ENCODE data around the gene GTSE1.

GTSE1 gene

DNA sequence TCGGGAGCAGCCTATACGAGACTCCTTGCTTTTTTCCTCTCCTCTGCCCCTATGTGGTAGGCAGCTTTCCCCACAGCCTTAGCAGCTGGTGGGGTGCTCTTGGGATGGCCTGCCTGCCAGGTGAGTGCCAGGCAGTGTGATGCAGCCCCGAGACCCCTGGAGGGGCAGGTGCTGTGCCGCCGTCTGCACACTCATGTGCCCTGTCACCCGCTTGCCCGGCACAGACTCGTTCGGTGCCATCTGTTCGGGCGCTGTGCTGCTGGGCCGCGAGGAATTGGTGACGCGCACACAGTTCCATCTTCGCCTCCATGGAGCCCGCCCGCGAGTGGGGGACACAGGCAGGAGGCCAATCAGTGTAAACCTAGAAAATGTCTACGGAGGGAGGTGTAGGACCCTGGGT is 54.0 kb downstream of the GTSE1 start:
- Histone ChIP-seq H3K4me2 (ENCODE audit: low read length) (no peak overlapping the region), H3K4me1 (ENCODE audit: control insufficient read depth, insufficient read depth, low read length) (no peaks in the 10 kb centered on the region), H3K36me3 (ENCODE audit: insufficient read depth, low read length) (peaks cover 89% of the 10 kb centered on the region), H3K9me3 (replicated peaks; ENCODE audit: low read length) (no peaks in the 10 kb centered on the region), H3K27me3 (ENCODE audit: control insufficient read depth, insufficient read depth, low read length) (no peaks in the 10 kb centered on the region), H3K9ac (ENCODE audit: low read depth, low read length) (no peak overlapping the region), H3K4me3 (ENCODE audit: low read length) (no peak overlapping the region)

DNA sequence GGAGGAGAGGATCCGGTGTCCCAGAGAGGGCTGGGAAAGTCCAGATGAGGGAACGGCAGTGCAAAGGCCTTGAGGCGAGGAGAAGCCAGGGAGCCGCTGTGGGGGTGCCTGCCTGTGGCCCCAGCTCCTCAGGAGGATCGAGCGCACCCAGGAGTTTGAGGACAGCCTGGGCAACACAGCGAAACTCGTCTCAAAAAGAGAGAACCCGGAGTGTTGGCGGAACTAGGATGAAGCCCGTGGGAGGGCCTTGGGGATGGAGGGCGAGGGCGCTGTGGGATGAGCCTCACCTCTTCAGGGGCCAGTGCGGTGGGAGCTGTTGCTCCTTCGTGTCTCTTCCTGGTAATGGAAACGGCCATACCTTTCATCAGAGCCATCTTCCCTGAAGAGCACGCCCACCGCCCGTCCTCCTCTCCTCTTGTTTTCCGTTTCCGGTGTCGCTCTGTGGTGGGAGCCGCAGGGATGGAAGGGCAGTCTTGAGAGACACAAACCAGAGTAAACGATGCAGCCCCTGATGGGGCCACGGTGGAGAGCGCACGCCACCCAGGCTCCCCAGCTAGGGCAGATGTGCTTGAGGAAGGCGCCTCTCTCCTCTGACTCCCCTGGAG is 54.6 kb downstream of the GTSE1 start:
- Histone ChIP-seq H3K4me3 (ENCODE audit: low read length) (no peak overlapping the region), H3K27me3 (ENCODE audit: control insufficient read depth, insufficient read depth, low read length) (no peaks in the 10 kb centered on the region), H3K9ac (ENCODE audit: low read depth, low read length) (no peak overlapping the region), H3K4me1 (ENCODE audit: control insufficient read depth, insufficient read depth, low read length) (no peaks in the 10 kb centered on the region), H3K4me2 (ENCODE audit: low read length) (no peak overlapping the region), H3K36me3 (ENCODE audit: insufficient read depth, low read length) (peaks cover 90% of the 10 kb centered on the region), H3K9me3 (replicated peaks; ENCODE audit: low read length) (no peaks in the 10 kb centered on the region)

DNA sequence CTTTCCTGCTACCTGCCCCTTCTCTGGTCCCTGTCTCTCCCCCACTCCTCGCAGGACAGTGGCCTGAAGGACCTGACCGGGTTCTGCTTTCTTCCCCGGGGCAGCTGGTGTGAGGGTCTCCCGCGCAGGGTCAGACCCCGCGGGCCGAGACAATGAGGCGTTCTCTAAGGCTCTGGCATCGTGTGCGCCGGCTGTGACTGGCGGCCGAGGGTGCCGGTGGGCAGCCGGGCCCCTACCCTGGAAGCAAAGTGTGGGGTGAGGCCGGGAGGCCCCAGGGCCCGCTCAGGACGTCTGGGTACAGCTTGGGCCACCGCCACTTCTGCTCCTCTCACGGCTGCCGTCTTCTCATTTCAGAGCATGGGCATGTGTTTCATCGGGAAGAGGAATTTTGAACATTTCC is 55.1 kb downstream of the GTSE1 start:
- Histone ChIP-seq H3K9ac (ENCODE audit: low read depth, low read length) (no peak overlapping the region), H3K4me2 (ENCODE audit: low read length) (no peak overlapping the region)

DNA sequence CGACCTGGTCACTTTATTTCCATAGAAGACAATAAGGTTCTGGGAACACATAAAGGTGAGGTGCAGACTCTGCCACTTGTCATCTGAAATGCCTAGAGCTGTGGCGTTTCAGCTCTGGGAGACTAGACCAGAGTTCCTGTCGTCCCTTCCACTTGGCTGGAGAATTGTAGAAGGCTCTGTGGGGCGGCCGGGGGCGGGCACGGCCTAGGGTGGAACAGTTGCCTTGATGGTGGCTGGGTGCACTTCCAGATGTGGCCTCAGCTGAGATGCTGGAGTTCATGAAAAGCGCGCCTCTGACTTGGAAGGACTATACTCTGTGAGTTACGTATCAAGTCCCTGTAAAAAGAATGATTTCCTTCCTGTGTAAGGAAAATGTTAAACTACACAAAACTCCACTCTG is 55.6 kb downstream of the GTSE1 start:
- H3K4me2 ChIP-seq (ENCODE audit: low read length), result no peak overlapping the region
- no peaks in the 10 kb centered on the region for H3K27me3 ChIP-seq (ENCODE audit: control insufficient read depth, insufficient read depth, low read length)
- no peaks in the 10 kb centered on the region for H3K9me3 ChIP-seq (replicated peaks; ENCODE audit: low read length)
- no peaks in the 10 kb centered on the region for H3K4me1 ChIP-seq (ENCODE audit: control insufficient read depth, insufficient read depth, low read length)
- peaks cover 90% of the 10 kb centered on the region for H3K36me3 ChIP-seq (ENCODE audit: insufficient read depth, low read length)
- no peak overlapping the region for H3K4me3 ChIP-seq (ENCODE audit: low read length)
- no peak overlapping the region for H3K9ac ChIP-seq (ENCODE audit: low read depth, low read length)

More for the DNA sequence above, 55.1 kb downstream of the GTSE1 start:
- Histone ChIP-seq H3K27me3 (ENCODE audit: control insufficient read depth, insufficient read depth, low read length) (no peaks in the 10 kb centered on the region), H3K9me3 (replicated peaks; ENCODE audit: low read length) (no peaks in the 10 kb centered on the region), H3K4me3 (ENCODE audit: low read length) (no peak overlapping the region), H3K36me3 (ENCODE audit: insufficient read depth, low read length) (peaks cover 90% of the 10 kb centered on the region), H3K4me1 (ENCODE audit: control insufficient read depth, insufficient read depth, low read length) (no peaks in the 10 kb centered on the region)

DNA sequence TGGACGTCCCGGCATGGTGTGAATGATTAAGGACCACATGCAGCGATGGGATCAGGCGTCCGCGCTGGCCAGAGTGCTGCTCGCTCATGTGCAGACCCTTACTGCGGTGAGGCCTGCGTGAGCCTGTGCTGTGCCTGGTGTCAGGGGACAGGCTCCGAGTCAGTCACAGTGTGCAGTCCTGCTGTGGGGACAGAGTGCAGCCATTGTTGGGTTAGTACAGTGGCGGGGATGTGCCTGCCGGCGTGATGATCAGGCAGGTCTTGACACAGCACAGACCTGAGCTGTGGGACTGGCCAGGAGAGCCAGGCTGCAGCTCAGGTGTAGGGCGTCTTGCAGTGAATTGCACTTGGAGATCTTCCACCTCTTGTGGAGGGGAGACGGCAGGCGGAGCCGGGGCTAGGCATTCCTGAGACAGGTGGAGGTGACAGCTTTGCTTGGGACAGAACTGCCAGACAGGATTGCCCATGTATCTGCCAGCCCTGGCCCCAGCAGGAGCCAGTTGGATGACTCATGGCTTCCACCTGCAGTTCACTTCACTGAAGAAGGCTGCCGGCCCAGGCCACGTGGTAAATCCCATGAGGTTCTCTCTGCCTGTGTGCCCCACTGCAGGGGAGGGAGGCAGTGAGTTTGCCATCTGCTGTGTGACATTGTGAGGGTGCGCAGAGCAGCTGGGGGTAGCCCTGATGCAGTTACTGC is 56.2 kb downstream of the GTSE1 start:
- Histone ChIP-seq H3K27me3 (ENCODE audit: control insufficient read depth, insufficient read depth, low read length) (no peaks in the 10 kb centered on the region), H3K4me1 (ENCODE audit: control insufficient read depth, insufficient read depth, low read length) (no peaks in the 10 kb centered on the region), H3K9me3 (replicated peaks; ENCODE audit: low read length) (no peaks in the 10 kb centered on the region), H3K4me3 (ENCODE audit: low read length) (no peak overlapping the region), H3K36me3 (ENCODE audit: insufficient read depth, low read length) (peaks cover 87% of the 10 kb centered on the region), H3K4me2 (ENCODE audit: low read length) (no peak overlapping the region), H3K9ac (ENCODE audit: low read depth, low read length) (no peak overlapping the region)

DNA sequence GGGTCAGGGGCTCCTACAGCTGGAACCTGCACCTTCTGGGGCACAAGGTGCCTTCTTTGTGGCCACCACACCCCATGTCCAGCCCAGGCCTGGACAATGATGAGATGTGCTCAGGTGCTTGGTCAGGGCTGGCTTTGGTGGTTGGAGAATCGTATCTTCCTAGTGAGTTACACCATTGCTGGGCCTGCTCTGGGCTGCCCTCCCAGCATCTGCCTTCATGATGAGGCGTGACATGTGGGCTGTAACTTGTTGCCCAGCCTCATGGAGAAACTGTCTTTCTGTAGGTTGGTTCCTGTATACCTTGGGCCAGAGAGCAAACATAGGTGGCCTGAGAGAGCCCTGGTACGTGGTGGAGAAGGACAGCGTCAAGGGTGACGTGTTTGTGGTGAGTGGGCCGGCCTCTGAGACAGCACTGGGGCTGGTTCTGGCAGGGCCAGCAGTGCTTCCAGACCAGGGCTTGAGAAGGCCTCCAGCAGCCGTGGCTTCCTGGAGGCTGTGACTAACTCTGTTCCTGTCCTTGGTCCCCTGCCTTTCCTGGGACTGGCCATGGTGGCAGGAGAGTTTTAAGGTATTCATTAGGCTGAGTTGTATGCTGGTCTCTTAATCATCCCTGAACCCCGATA is 56.9 kb downstream of the GTSE1 start:
- peaks cover 79% of the 10 kb centered on the region for H3K36me3 ChIP-seq (ENCODE audit: insufficient read depth, low read length)
- no peaks in the 10 kb centered on the region for H3K4me1 ChIP-seq (ENCODE audit: control insufficient read depth, insufficient read depth, low read length)
- H3K4me3 ChIP-seq (ENCODE audit: low read length), result no peak overlapping the region
- no peak overlapping the region for H3K9ac ChIP-seq (ENCODE audit: low read depth, low read length)
- no peak overlapping the region for H3K4me2 ChIP-seq (ENCODE audit: low read length)
- H3K27me3 ChIP-seq (ENCODE audit: control insufficient read depth, insufficient read depth, low read length), result no peaks in the 10 kb centered on the region
- no peaks in the 10 kb centered on the region for H3K9me3 ChIP-seq (replicated peaks; ENCODE audit: low read length)

DNA sequence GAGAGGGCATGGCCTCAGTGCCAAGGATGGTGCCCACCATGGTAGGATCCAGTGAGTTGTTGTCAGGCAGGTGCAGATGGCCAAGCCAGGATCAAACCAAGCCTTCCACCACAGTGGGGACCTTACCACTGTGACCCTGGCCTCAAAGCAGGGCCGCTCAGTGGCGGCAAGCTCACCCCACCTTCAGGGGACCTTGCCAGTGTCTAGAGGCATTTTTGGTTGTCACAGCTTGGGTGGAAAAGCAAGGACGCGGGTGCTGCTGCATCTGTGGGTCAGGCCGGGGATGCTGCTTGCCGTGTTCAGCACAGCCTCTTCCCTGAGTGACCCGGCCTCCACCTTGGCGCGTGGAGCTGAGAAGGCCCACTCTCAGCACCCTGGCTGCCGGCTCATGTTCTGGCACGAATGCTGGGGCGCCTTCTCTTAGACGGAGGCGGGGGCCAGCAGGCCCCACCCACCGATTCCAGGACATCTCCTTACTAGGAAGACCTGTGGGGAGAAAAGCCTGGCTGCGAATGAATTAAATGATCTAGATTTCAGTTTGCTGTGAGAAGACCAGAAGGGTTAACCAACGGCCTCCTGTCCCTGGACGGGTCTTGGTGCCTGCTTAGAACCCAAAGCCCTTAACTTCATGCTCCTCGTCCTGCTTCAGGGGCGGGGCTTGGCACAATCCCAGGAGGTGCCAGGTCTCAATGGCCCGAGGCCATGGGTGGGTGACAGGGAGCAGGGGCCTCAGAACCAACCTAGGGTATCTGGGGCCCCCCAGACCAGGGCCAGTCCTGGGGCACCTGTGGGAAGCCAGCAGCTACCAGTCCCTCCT is 57.7 kb downstream of the GTSE1 start:
- no peak overlapping the region for H3K4me3 ChIP-seq (ENCODE audit: low read length)
- no peaks in the 10 kb centered on the region for H3K9me3 ChIP-seq (replicated peaks; ENCODE audit: low read length)
- no peaks in the 10 kb centered on the region for H3K27me3 ChIP-seq (ENCODE audit: control insufficient read depth, insufficient read depth, low read length)
- no peak overlapping the region for H3K4me2 ChIP-seq (ENCODE audit: low read length)
- no peak overlapping the region for H3K9ac ChIP-seq (ENCODE audit: low read depth, low read length)
- no peaks in the 10 kb centered on the region for H3K4me1 ChIP-seq (ENCODE audit: control insufficient read depth, insufficient read depth, low read length)
- H3K36me3 ChIP-seq (ENCODE audit: insufficient read depth, low read length), result peaks cover 73% of the 10 kb centered on the region

DNA sequence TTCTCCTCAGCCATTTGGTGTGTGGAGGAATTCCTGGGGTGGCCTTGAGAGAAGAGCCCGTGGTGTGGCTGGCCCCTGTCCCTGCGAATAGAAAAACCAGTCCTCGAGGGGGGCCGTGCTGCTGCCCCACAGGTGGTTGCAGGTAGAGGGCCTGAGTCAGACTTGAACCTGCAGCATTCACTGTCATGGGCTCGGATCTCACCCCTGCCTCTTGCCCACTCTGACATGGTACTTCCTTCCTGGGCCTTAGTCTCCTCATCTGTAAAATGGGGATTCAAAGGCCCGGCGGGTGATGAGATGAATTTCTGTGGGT is 58.3 kb downstream of the GTSE1 start:
- no peak overlapping the region for H3K9ac ChIP-seq (ENCODE audit: low read depth, low read length)
- H3K36me3 ChIP-seq (ENCODE audit: insufficient read depth, low read length), result peaks cover 69% of the 10 kb centered on the region
- no peak overlapping the region for H3K4me3 ChIP-seq (ENCODE audit: low read length)
- H3K27me3 ChIP-seq (ENCODE audit: control insufficient read depth, insufficient read depth, low read length), result no peaks in the 10 kb centered on the region
- H3K9me3 ChIP-seq (replicated peaks; ENCODE audit: low read length), result no peaks in the 10 kb centered on the region
- no peak overlapping the region for H3K4me2 ChIP-seq (ENCODE audit: low read length)
- H3K4me1 ChIP-seq (ENCODE audit: control insufficient read depth, insufficient read depth, low read length), result no peaks in the 10 kb centered on the region

DNA sequence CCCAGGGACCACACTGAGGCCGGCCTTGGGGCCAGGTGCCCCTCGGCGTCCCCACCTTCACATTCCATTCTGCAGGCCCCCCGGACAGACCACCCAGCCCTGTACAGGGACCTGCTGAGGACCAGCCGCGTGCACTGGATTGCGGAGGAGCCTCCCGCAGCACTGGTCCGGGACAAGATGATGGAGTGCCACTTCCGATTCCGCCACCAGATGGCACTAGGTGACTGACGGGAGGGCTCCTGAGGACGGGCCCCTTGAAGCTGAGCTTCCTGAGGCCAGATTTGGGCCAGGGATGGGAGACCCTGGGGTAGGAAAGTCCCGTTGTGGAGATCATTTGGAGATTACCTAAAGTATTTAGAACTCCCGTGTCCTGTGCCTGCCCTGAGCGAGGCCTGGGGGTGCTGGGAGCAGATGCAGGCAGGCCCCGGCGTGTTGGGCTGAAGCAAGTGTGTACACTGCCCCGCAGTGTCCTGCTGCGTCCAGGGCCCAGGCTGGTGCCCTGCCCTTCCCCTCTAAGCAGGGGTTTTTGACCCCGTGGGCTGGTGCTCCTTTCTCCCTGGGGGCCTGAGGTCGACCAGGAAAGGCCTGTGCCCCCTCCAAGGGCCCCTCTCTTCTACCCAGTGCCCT is 58.8 kb downstream of the GTSE1 start:
- no peak overlapping the region for H3K4me2 ChIP-seq (ENCODE audit: low read length)
- no peaks in the 10 kb centered on the region for H3K9me3 ChIP-seq (replicated peaks; ENCODE audit: low read length)
- no peak overlapping the region for H3K9ac ChIP-seq (ENCODE audit: low read depth, low read length)
- no peaks in the 10 kb centered on the region for H3K4me1 ChIP-seq (ENCODE audit: control insufficient read depth, insufficient read depth, low read length)
- peaks cover 63% of the 10 kb centered on the region for H3K36me3 ChIP-seq (ENCODE audit: insufficient read depth, low read length)
- no peak overlapping the region for H3K4me3 ChIP-seq (ENCODE audit: low read length)
- no peaks in the 10 kb centered on the region for H3K27me3 ChIP-seq (ENCODE audit: control insufficient read depth, insufficient read depth, low read length)

DNA sequence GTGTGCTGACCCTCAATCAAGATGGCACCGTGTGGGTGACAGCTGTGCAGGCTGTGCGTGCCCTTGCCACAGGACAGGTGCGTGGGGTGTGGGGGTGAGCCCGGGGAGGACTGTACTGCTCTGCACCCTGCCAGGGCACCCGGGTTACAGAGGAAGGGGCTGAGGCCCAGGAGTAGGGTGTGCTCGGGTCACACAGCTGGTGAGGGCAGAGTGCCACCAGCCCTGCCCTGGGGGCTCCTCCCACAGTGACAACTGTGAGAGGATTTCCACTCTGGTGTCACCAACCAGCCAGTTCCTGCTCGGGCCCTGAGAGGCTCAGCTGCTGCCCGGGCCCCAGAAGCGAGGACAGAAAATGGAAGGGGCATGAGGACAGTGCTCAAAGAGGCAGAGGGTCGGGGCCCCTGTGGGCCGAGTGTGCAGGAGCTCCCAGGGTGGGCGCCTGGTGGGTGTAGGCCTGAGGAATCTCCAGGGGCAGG is 59.4 kb downstream of the GTSE1 start:
- H3K4me2 ChIP-seq (ENCODE audit: low read length), result no peak overlapping the region
- H3K9ac ChIP-seq (ENCODE audit: low read depth, low read length), result no peak overlapping the region
- no peaks in the 10 kb centered on the region for H3K9me3 ChIP-seq (replicated peaks; ENCODE audit: low read length)
- H3K4me1 ChIP-seq (ENCODE audit: control insufficient read depth, insufficient read depth, low read length), result no peaks in the 10 kb centered on the region
- no peaks in the 10 kb centered on the region for H3K27me3 ChIP-seq (ENCODE audit: control insufficient read depth, insufficient read depth, low read length)
- H3K4me3 ChIP-seq (ENCODE audit: low read length), result no peak overlapping the region
- H3K36me3 ChIP-seq (ENCODE audit: insufficient read depth, low read length), result peaks cover 58% of the 10 kb centered on the region
